GM23338 (cell line): ENCODE results near the gene MARCHF3. TPM values are rescaled to one million over a fixed set of nuclear protein-coding genes. Genes with fewer than 3 reads are reported as not detected.

Source experiments
- ATAC-seq: fragments of 200-7000 bp; cut with Tn5 transposase; 3 replicates; pipeline ENCODE4 v1.9.1; 2020
- DNase-seq: peaks from one replicate; pipeline ENCODE4 v3.0.0-alpha.2; 2015; ENCODE audit warnings: low spot score
- H2AFZ ChIP-seq: fragments of 200-600 bp; sonication (generic); 2 replicates; pipeline ENCODE4 v1.8.0; 2016; ENCODE audit warnings: antibody characterized with exemption, mild to moderate bottlenecking, moderate library complexity
- H3F3A ChIP-seq: fragments of 200-600 bp; sonication (generic); replicated peaks from 2 replicates; pipeline ENCODE4 v1.8.0; 2017; ENCODE audit warnings: antibody characterized with exemption, mixed run types, low read depth
- H3K27ac ChIP-seq: fragments of 200-600 bp; sonication (generic); 2 replicates; pipeline ENCODE4 v1.6.1; 2016; ENCODE audit warnings: low read depth
- H3K27me3 ChIP-seq: fragments of 200-600 bp; sonication (generic); 2 replicates; pipeline ENCODE4 v1.8.0; 2016; ENCODE audit warnings: mild to moderate bottlenecking, mixed run types, moderate library complexity; ENCODE audit not compliant: insufficient read depth
- H3K36me3 ChIP-seq: fragments of 200-600 bp; sonication (generic); 2 replicates; pipeline ENCODE4 v1.8.0; 2016; ENCODE audit warnings: mild to moderate bottlenecking; ENCODE audit not compliant: insufficient read depth
- H3K4me1 ChIP-seq: fragments of 200-600 bp; sonication (generic); 2 replicates; pipeline ENCODE4 v1.8.0; 2016; ENCODE audit warnings: mild to moderate bottlenecking, moderate library complexity; ENCODE audit not compliant: insufficient read depth
- H3K4me2 ChIP-seq: fragments of 200-600 bp; sonication (generic); 2 replicates; pipeline ENCODE4 v1.7.1; 2017; ENCODE audit warnings: mixed run types
- H3K4me3 ChIP-seq: fragments of 200-600 bp; sonication (generic); 2 replicates; pipeline ENCODE4 v1.6.1; 2016; ENCODE audit warnings: mixed run types
- H3K79me2 ChIP-seq: fragments of 200-600 bp; sonication (generic); replicated peaks from 2 replicates; pipeline ENCODE4 v1.8.0; 2017; ENCODE audit warnings: mild to moderate bottlenecking; ENCODE audit not compliant: insufficient read depth
- H3K9me2 ChIP-seq: fragments of 200-600 bp; sonication (generic); 2 replicates; pipeline ENCODE4 v1.8.0; 2017; ENCODE audit not compliant: insufficient read depth
- H4K20me1 ChIP-seq: fragments of 200-600 bp; sonication (generic); replicated peaks from 2 replicates; pipeline ENCODE4 v1.8.0; 2017; ENCODE audit warnings: mild to moderate bottlenecking; ENCODE audit not compliant: insufficient read depth
- H3K27ac Mint-ChIP-seq: 2 replicates; pipeline ENCODE4 v1.8.0; 2020; ENCODE audit warnings: inconsistent platforms, mild to moderate bottlenecking, moderate library complexity, mixed read lengths
- H3K27me3 Mint-ChIP-seq: 3 replicates; pipeline ENCODE4 v1.8.0; 2022; ENCODE audit warnings: low read depth, mild to moderate bottlenecking, moderate library complexity, mixed read lengths, inconsistent platforms; ENCODE audit not compliant: insufficient read depth, poor library complexity
- H3K36me3 Mint-ChIP-seq: 3 replicates; pipeline ENCODE4 v1.8.0; 2021; ENCODE audit warnings: low read depth, mild to moderate bottlenecking, inconsistent platforms, moderate library complexity, mixed read lengths
- H3K4me1 Mint-ChIP-seq: 3 replicates; pipeline ENCODE4 v1.8.0; 2020; ENCODE audit warnings: mild to moderate bottlenecking, inconsistent platforms, mixed read lengths
- H3K4me3 Mint-ChIP-seq: 3 replicates; pipeline ENCODE4 v1.8.0; 2021; ENCODE audit warnings: moderate library complexity, mild to moderate bottlenecking, inconsistent platforms, mixed read lengths
- H3K9me3 Mint-ChIP-seq: 3 replicates; pipeline ENCODE4 v1.8.0; 2020; ENCODE audit warnings: moderate library complexity, mild to moderate bottlenecking, inconsistent platforms, mixed read lengths
- ETS1 ChIP-seq: IDR thresholded peaks from 2 replicates; pipeline ENCODE4 v1.6.1; 2016; ENCODE audit warnings: antibody characterized with exemption
- EZH2phosphoT487 ChIP-seq: fragments of 200-600 bp; sonication (generic); IDR thresholded peaks from one replicate; pipeline ENCODE4 v1.8.1; 2018; ENCODE audit warnings: antibody characterized with exemption; ENCODE audit not compliant: unreplicated experiment
- NANOG ChIP-seq: IDR thresholded peaks from 2 replicates; pipeline ENCODE4 v1.6.1; 2016; ENCODE audit warnings: antibody characterized with exemption, borderline replicate concordance
- ZNF462 ChIP-seq: fragments of 250-450 bp; sonication (Bioruptor Pico); IDR thresholded peaks from 2 replicates; pipeline ENCODE4 v1.5.0; 2020; ENCODE audit warnings: mild to moderate bottlenecking, moderate library complexity
- polyA plus RNA-seq: library from polyadenylated mRNA; unstranded; fragments of >200 nt; fragmentation: Nextera tagmentation; extraction: Ambion mirVana; gene quantifications from 2 replicates; pipeline ENCODE4 v1.2.1, GENCODE V29; 2016
- total RNA-seq: library from RNA; depleted of rRNA; stranded (reverse); fragments of >200 nt; shearing (Covaris generic); gene quantifications from 2 replicates; pipeline ENCODE4 v1.2.3, GENCODE V29; 2014

Gene MARCHF3
- total and polyA plus RNA-seq, 2 experiments from 2014 or later: 7.0 to 12.7 TPM

DNA sequence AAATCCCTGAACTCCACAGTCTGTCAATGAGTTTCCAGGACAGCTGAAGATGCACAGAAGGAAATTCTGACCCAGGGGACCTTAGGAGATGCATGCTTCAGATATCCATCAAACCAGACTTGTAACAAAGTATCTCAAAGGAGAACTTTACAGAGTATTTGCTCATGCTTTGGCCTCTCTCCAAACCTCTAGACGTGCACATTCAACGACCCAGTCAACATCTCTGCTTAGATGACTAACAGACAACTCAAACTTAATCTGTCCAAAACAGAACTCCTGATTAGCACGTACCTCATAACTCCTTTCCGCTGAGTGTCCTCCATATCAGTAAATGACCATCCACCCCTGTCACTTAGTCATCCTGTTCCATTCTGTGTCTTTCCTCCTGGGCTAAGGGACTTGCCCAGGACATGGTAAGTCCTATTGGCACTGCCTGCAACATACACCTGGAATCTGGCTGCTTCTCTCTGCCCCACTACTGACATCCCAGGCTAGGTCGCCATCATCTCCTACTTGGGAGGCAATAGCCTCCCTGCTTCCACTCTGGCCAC is 146.0 kb downstream of the MARCHF3 start (continued):
- TF ChIP-seq ZNF462 (CRISPR knock-in tag): no peak

- Mint-ChIP-seq H3K4me1 (peaks cover 6% of the 10 kb centered on the region; the same call in 2 of the 3 replicates), H3K27ac (no peak overlapping the region), H3K9me3 (no peaks in the 10 kb centered on the region), H3K4me3 (no peak overlapping the region), H3K27me3 (peaks cover 3% of the 10 kb centered on the region), H3K36me3 (no peaks in the 10 kb centered on the region)
- ATAC-seq (no peak), DNase-seq (no peak)
- H4K20me1 ChIP-seq: no peaks in the 10 kb centered on the region
- H3K27ac ChIP-seq: no peak overlapping the region
- H3F3A ChIP-seq: no peaks in the 10 kb centered on the region
- no peak overlapping the region for H3K4me3 ChIP-seq
- no peak overlapping the region for H3K4me2 ChIP-seq
- no peaks in the 10 kb centered on the region for H3K27me3 ChIP-seq
- no peaks in the 10 kb centered on the region for H3K36me3 ChIP-seq
- no peaks in the 10 kb centered on the region for H3K4me1 ChIP-seq
- no peak overlapping the region for H2AFZ ChIP-seq
- H3K9me2 ChIP-seq: no peaks in the 10 kb centered on the region; the same call in 1 of the 2 replicates
- no peaks in the 10 kb centered on the region for H3K79me2 ChIP-seq
- TF ChIP-seq ETS1 (no peak), NANOG (no peak), ZNF462 (CRISPR knock-in tag) (no peak), EZH2phosphoT487 (no peak)
Observed at GRCh38 chr5:126883564-126884245, 146.7 kb downstream of the MARCHF3 start.
